Activated T-helper 17 cell treated with anti-CD3 and anti-CD28 coated beads, Interleukin-2, amount 50 U/mL, for 72 hours (primary cell): Measurements from ENCODE around the gene CACNA2D2. TPM values are rescaled to one million over a fixed set of nuclear protein-coding genes. Genes with fewer than 3 reads are reported as not detected.

Source experiments
- ATAC-seq: fragments of 150-1000 bp; cut with Tn5 transposase; replicated peaks from 2 replicates; pipeline ENCODE4 v1.10.0; 2021; ENCODE audit warnings: mild to moderate bottlenecking, moderate library complexity
- H3K27ac Mint-ChIP-seq: one replicate; pipeline ENCODE4 v1.8.0; 2022; ENCODE audit warnings: mixed read lengths
- H3K27me3 Mint-ChIP-seq: one replicate; pipeline ENCODE4 v1.8.0; 2022; ENCODE audit warnings: mixed read lengths
- H3K36me3 Mint-ChIP-seq: one replicate; pipeline ENCODE4 v1.8.0; 2022; ENCODE audit warnings: low read depth, mild to moderate bottlenecking, mixed read lengths
- H3K4me1 Mint-ChIP-seq: one replicate; pipeline ENCODE4 v1.8.0; 2022; ENCODE audit warnings: mixed read lengths
- H3K4me3 Mint-ChIP-seq: one replicate; pipeline ENCODE4 v1.8.0; 2022; ENCODE audit warnings: mild to moderate bottlenecking, mixed read lengths
- H3K9me3 Mint-ChIP-seq: one replicate; pipeline ENCODE4 v1.8.0; 2022; ENCODE audit warnings: mixed read lengths
- total RNA-seq, 2 donors: library from RNA; stranded (reverse); gene quantifications; one replicate each; pipeline ENCODE4 v1.2.3, GENCODE V29; 2022

Gene CACNA2D2
- total RNA-seq, 2 donors from 2014 or later = 0.50 to 5.0 TPM

GRCh38 chr3:50534681-50535330, 31.4 kb upstream of the CACNA2D2 start:
- Mint-ChIP-seq H3K4me1 (no peaks in the 10 kb centered on the region), H3K27me3 (peaks cover 18% of the 10 kb centered on the region), H3K27ac (no peak overlapping the region), H3K4me3 (no peak overlapping the region), H3K9me3 (no peaks in the 10 kb centered on the region), H3K36me3 (no peaks in the 10 kb centered on the region)
- no peak for ATAC-seq

GRCh38 chr3:50533807-50534461, 30.5 kb upstream of the CACNA2D2 start:
- peaks cover 24% of the 10 kb centered on the region for H3K27me3 Mint-ChIP-seq
- H3K9me3 Mint-ChIP-seq = no peaks in the 10 kb centered on the region
- no peaks in the 10 kb centered on the region for H3K36me3 Mint-ChIP-seq
- H3K27ac Mint-ChIP-seq = no peak overlapping the region
- no peak for ATAC-seq
- no peaks in the 10 kb centered on the region for H3K4me1 Mint-ChIP-seq
- H3K4me3 Mint-ChIP-seq = no peak overlapping the region

GRCh38 chr3:50533316-50533715, 29.9 kb upstream of the CACNA2D2 start:
- H3K27ac Mint-ChIP-seq = peak overlapping the region; percentile 34
- no peaks in the 10 kb centered on the region for H3K4me1 Mint-ChIP-seq
- no peak overlapping the region for H3K4me3 Mint-ChIP-seq
- H3K9me3 Mint-ChIP-seq = no peaks in the 10 kb centered on the region
- peaks cover 25% of the 10 kb centered on the region for H3K27me3 Mint-ChIP-seq
- no peaks in the 10 kb centered on the region for H3K36me3 Mint-ChIP-seq
- ATAC-seq = no peak

- ATAC-seq = no peak
- H3K4me3 Mint-ChIP-seq = no peak overlapping the region
- H3K27me3 Mint-ChIP-seq = peaks cover 23% of the 10 kb centered on the region
- H3K27ac Mint-ChIP-seq = no peak overlapping the region
- H3K4me1 Mint-ChIP-seq = no peaks in the 10 kb centered on the region
- no peaks in the 10 kb centered on the region for H3K9me3 Mint-ChIP-seq
- H3K36me3 Mint-ChIP-seq = no peaks in the 10 kb centered on the region
Measured at GRCh38 chr3:50532062-50532705, 28.8 kb upstream of the CACNA2D2 start.

GRCh38 chr3:50531201-50531600, 27.8 kb upstream of the CACNA2D2 start:
- ATAC-seq = peak; percentile 56
- H3K27ac Mint-ChIP-seq = no peak overlapping the region
- no peaks in the 10 kb centered on the region for H3K4me1 Mint-ChIP-seq
- peaks cover 15% of the 10 kb centered on the region for H3K27me3 Mint-ChIP-seq
- H3K4me3 Mint-ChIP-seq = no peak overlapping the region
- no peaks in the 10 kb centered on the region for H3K36me3 Mint-ChIP-seq
- no peaks in the 10 kb centered on the region for H3K9me3 Mint-ChIP-seq

GRCh38 chr3:50530001-50530970, 26.9 kb upstream of the CACNA2D2 start:
- Mint-ChIP-seq H3K27ac (no peak overlapping the region), H3K9me3 (no peaks in the 10 kb centered on the region), H3K4me3 (no peak overlapping the region), H3K4me1 (no peaks in the 10 kb centered on the region), H3K27me3 (peaks cover 15% of the 10 kb centered on the region), H3K36me3 (no peaks in the 10 kb centered on the region)
- ATAC-seq = no peak

GRCh38 chr3:50525987-50526386, 22.6 kb upstream of the CACNA2D2 start:
- H3K36me3 Mint-ChIP-seq = no peaks in the 10 kb centered on the region
- H3K4me3 Mint-ChIP-seq = no peak overlapping the region
- no peaks in the 10 kb centered on the region for H3K9me3 Mint-ChIP-seq
- peaks cover 15% of the 10 kb centered on the region for H3K27me3 Mint-ChIP-seq
- H3K4me1 Mint-ChIP-seq = no peaks in the 10 kb centered on the region
- peak; percentile 90 for ATAC-seq
- H3K27ac Mint-ChIP-seq = no peak overlapping the region

GRCh38 chr3:50525191-50525910, 21.9 kb upstream of the CACNA2D2 start:
- Mint-ChIP-seq H3K4me3 (no peak overlapping the region), H3K4me1 (no peaks in the 10 kb centered on the region), H3K36me3 (no peaks in the 10 kb centered on the region), H3K9me3 (no peaks in the 10 kb centered on the region), H3K27ac (no peak overlapping the region), H3K27me3 (peaks cover 15% of the 10 kb centered on the region)
- no peak for ATAC-seq

GRCh38 chr3:50524746-50525145, 21.3 kb upstream of the CACNA2D2 start:
- H3K4me1 Mint-ChIP-seq = no peaks in the 10 kb centered on the region
- H3K27me3 Mint-ChIP-seq = peaks cover 13% of the 10 kb centered on the region
- no peak overlapping the region for H3K4me3 Mint-ChIP-seq
- no peak for ATAC-seq
- H3K9me3 Mint-ChIP-seq = no peaks in the 10 kb centered on the region
- H3K27ac Mint-ChIP-seq = no peak overlapping the region
- H3K36me3 Mint-ChIP-seq = no peaks in the 10 kb centered on the region

- H3K27ac Mint-ChIP-seq = no peak overlapping the region
- ATAC-seq = no peak
- peaks cover 5% of the 10 kb centered on the region for H3K4me1 Mint-ChIP-seq
- H3K9me3 Mint-ChIP-seq = no peaks in the 10 kb centered on the region
- peaks cover 3% of the 10 kb centered on the region for H3K27me3 Mint-ChIP-seq
- H3K4me3 Mint-ChIP-seq = no peak overlapping the region
- H3K36me3 Mint-ChIP-seq = no peaks in the 10 kb centered on the region
Measured at GRCh38 chr3:50523279-50523811, 19.9 kb upstream of the CACNA2D2 start.

GRCh38 chr3:50521572-50521971, 18.1 kb upstream of the CACNA2D2 start:
- no peaks in the 10 kb centered on the region for H3K36me3 Mint-ChIP-seq
- no peak overlapping the region for H3K4me3 Mint-ChIP-seq
- H3K9me3 Mint-ChIP-seq = no peaks in the 10 kb centered on the region
- H3K27me3 Mint-ChIP-seq = no peaks in the 10 kb centered on the region
- no peak for ATAC-seq
- peak overlapping the region; percentile 13 for H3K27ac Mint-ChIP-seq
- peaks cover 5% of the 10 kb centered on the region for H3K4me1 Mint-ChIP-seq

- no peaks in the 10 kb centered on the region for H3K36me3 Mint-ChIP-seq
- no peak overlapping the region for H3K27ac Mint-ChIP-seq
- no peaks in the 10 kb centered on the region for H3K27me3 Mint-ChIP-seq
- no peaks in the 10 kb centered on the region for H3K9me3 Mint-ChIP-seq
- no peak for ATAC-seq
- H3K4me1 Mint-ChIP-seq = peaks cover 5% of the 10 kb centered on the region
- no peak overlapping the region for H3K4me3 Mint-ChIP-seq
Measured at GRCh38 chr3:50520849-50521248, 17.4 kb upstream of the CACNA2D2 start.

GRCh38 chr3:50519471-50520089, 16.1 kb upstream of the CACNA2D2 start:
- Mint-ChIP-seq H3K27ac (no peak overlapping the region), H3K4me3 (no peak overlapping the region), H3K4me1 (peaks cover 5% of the 10 kb centered on the region), H3K27me3 (no peaks in the 10 kb centered on the region), H3K36me3 (no peaks in the 10 kb centered on the region), H3K9me3 (no peaks in the 10 kb centered on the region)
- peak; percentile 91 for ATAC-seq
